GM23248 (cell line): ENCODE results near the gene ARHGDIG.

Experiments used
- EZH2 ChIP-seq: fragments of 200-600 bp; sonication (generic); IDR thresholded peaks from 2 replicates; pipeline ENCODE4 v1.6.1; 2018; ENCODE audit warnings: antibody characterized with exemption, mild to moderate bottlenecking; ENCODE audit not compliant: insufficient read depth, poor library complexity, severe bottlenecking
- EZH2phosphoT487 ChIP-seq: fragments of 200-600 bp; sonication (generic); IDR thresholded peaks from 2 replicates; pipeline ENCODE4 v1.6.1; 2018; ENCODE audit warnings: antibody characterized with exemption, moderate library complexity, mild to moderate bottlenecking, low read depth; ENCODE audit not compliant: insufficient read depth

DNA sequence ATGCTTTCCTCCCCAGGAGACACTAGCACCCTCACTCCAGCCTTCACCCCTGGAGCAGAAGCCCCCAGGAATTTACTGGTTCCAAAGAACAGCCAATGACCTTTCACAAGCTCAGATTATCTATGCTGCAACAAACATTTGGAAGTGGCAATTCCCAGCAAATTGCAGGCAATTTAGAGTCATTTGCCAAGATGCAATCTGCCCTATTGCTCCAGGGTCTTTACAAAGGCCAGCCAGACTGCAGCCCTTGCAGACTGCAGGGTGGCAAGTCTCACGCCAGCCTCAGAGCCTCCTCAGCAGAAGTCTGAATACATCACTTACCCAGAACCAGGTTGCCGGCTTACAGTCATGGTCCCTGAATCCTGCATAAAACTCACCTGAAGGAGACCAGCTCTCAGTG lies 50.4 kb downstream of the ARHGDIG start:
- TF ChIP-seq EZH2, result no peak
- TF ChIP-seq EZH2phosphoT487, result no peak
